ENCODE results near the gene CHIA. TPM values are rescaled to one million over a fixed set of nuclear protein-coding genes. Genes with fewer than 3 reads are reported as not detected.

The CHIA gene
- total and polyA plus RNA-seq, 2 of the 13 experiments (the other 11 are each of a cell fraction or from before 2014, with no cell fraction given), result not detected

DNA sequence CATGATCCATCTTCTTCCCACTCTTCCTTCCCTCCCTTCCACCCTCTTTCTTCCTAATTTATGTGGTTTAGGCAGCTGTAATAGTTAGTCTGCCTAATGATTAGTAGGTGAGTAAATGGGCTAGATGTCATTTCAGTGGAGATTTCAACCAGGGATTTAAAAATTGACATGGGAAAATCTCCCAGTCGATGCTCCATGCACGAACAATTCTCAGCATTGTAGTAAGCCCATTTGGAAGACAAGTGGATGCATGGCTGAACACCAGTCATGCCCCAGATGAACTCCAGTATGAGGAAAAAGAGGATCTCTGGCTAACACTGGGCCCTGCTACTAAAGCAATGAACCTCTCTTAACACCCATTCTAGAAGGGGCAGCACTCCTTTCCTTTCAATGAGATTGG lies 37.9 kb upstream of the CHIA start (continued):
- TF ChIP-seq, protein P1, sequence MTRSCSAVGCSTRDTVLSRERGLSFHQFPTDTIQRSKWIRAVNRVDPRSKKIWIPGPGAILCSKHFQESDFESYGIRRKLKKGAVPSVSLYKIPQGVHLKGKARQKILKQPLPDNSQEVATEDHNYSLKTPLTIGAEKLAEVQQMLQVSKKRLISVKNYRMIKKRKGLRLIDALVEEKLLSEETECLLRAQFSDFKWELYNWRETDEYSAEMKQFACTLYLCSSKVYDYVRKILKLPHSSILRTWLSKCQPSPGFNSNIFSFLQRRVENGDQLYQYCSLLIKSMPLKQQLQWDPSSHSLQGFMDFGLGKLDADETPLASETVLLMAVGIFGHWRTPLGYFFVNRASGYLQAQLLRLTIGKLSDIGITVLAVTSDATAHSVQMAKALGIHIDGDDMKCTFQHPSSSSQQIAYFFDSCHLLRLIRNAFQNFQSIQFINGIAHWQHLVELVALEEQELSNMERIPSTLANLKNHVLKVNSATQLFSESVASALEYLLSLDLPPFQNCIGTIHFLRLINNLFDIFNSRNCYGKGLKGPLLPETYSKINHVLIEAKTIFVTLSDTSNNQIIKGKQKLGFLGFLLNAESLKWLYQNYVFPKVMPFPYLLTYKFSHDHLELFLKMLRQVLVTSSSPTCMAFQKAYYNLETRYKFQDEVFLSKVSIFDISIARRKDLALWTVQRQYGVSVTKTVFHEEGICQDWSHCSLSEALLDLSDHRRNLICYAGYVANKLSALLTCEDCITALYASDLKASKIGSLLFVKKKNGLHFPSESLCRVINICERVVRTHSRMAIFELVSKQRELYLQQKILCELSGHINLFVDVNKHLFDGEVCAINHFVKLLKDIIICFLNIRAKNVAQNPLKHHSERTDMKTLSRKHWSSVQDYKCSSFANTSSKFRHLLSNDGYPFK (CRISPR knock-in tag; IDR thresholded peaks at IDR 0.05; ENCODE audit: borderline replicate concordance), result no peak
- no peak for TF ChIP-seq CREM (IDR thresholded peaks at IDR 0.05)
- no peak for TF ChIP-seq CREM (CRISPR knock-in tag; IDR thresholded peaks at IDR 0.05)

DNA sequence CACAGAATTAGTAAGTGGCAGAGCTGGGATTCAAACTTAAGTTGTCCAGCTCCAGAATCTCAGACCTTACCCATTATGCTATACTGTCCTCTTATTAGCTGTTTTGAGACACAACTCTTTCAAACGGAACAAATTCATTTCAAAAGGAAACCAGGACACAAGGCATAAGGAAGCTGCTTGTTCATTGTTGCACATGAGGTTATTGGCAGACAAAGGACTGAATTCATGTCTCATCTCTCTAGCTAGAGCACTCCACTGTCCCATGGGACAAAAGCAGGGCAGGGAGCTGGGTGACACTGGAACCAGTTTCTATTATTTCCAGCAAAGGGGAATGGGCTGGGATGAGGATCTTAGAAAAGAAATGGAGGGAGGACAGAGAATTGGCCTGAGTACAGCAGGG lies 36.8 kb upstream of the CHIA start:
- FAIRE-seq, result no peak
- Histone ChIP-seq H2AFZ (ENCODE audit: low read length) (no peak overlapping the region), H3K4me3 (replicated peaks in 1 of 3; ENCODE audit: insufficient read depth in 1 of 3, low read depth in 2 of 3, low read length in 3 of 3) (no peak overlapping the region), H3K4me1 (ENCODE audit: insufficient read depth, low read length) (peaks cover 56% of the 10 kb centered on the region), H3K27me3 (ENCODE audit: control insufficient read depth in 1 of 2, insufficient read depth in 2 of 2, low read length in 2 of 2) (peaks cover 5 to 6% of the 10 kb centered on the region in 2 experiments; a peak in 3 of 5 replicates), H3K9ac (ENCODE audit: insufficient read depth, low read depth, low read length) (no peak overlapping the region), H3K9me3 (ENCODE audit: low read length) (no peaks in the 10 kb centered on the region), H3K4me2 (ENCODE audit: low read depth, low read length) (no peak overlapping the region), H3K36me3 (replicated peaks in 1 of 2; ENCODE audit: control insufficient read depth in 1 of 2, insufficient read depth in 2 of 2, low read length in 2 of 2) (no peaks in the 10 kb centered on the region), H3K79me2 (ENCODE audit: insufficient read depth, low read length) (no peaks in the 10 kb centered on the region), H3K27ac (ENCODE audit: extremely low read length, insufficient read depth, low read length) (no peak overlapping the region), H4K20me1 (ENCODE audit: insufficient read depth, low read length) (no peaks in the 10 kb centered on the region)
- no TSS peak for BruUV-seq (replicated peaks)
- ATAC-seq, result no peak
- ChIA-PET CTCF (ENCODE audit: low intra/inter-chr PET ratio, low total read pairs) (no interaction called here), POLR2A (interaction anchor here (1.4 kb wide), 1 partner anchor 92 kb away, joined by 3 read pairs; no protein-coding TSS in a partner anchor)
- DNase-seq (ENCODE audit: low spot score), result no peak
- TF ChIP-seq RFX5 (IDR thresholded peaks at IDR 0.05; ENCODE audit: low read depth, low read length) (no peak), ZNF607 (CRISPR knock-in tag; IDR thresholded peaks at IDR 0.05; ENCODE audit: borderline replicate concordance) (no peak)
- in situ Hi-C loops (cut with HindIII; ENCODE audit: extremely low pct_ligation_motif_present, low pct_unique_long_range_greater_than_20kb) (no loop called here), intact Hi-C loops (cut with micrococcal nuclease; ENCODE audit: unreplicated experiment) (no loop called here)
- WGBS (ENCODE audit: low lambda C conversion rate), result 6% methylated on average over 1 of the region's 1 CpG

All from HepG2 (cell line).